Hepatocyte (in vitro differentiated cells): Measurements from ENCODE around the gene INSL3. TPM values are rescaled to one million over a fixed set of nuclear protein-coding genes. Genes with fewer than 3 reads are reported as not detected.

Source experiments
- DNase-seq: peaks from one replicate; pipeline ENCODE4 v3.0.0-alpha.2; 2016; ENCODE audit warnings: low spot score
- H2AFZ ChIP-seq: fragments of 200-600 bp; sonication (generic); 2 replicates; pipeline ENCODE4 v1.6.0; 2016; ENCODE audit warnings: antibody characterized with exemption, mild to moderate bottlenecking
- H3K27ac ChIP-seq: fragments of 200-600 bp; sonication (generic); 2 replicates; pipeline ENCODE4 v1.5.1; 2016; ENCODE audit warnings: mild to moderate bottlenecking
- H3K27me3 ChIP-seq: fragments of 200-600 bp; sonication (generic); 2 replicates; pipeline ENCODE4 v1.6.1; 2016
- H3K36me3 ChIP-seq: fragments of 200-600 bp; sonication (generic); replicated peaks from 2 replicates; pipeline ENCODE4 v1.5.1; 2016; ENCODE audit warnings: low read depth; ENCODE audit not compliant: insufficient read depth
- H3K4me1 ChIP-seq: fragments of 200-600 bp; sonication (generic); 2 replicates; pipeline ENCODE4 v1.5.1; 2016; ENCODE audit warnings: mild to moderate bottlenecking, moderate library complexity; ENCODE audit not compliant: insufficient read depth
- H3K4me2 ChIP-seq: fragments of 200-600 bp; sonication (generic); 2 replicates; pipeline ENCODE4 v1.6.0; 2016
- H3K4me3 ChIP-seq: fragments of 200-600 bp; sonication (generic); 2 replicates; pipeline ENCODE4 v1.5.1; 2016; ENCODE audit warnings: mild to moderate bottlenecking
- H3K79me2 ChIP-seq: fragments of 200-600 bp; sonication (generic); 2 replicates; pipeline ENCODE4 v1.6.0; 2017; ENCODE audit warnings: mild to moderate bottlenecking
- H3K9me2 ChIP-seq: fragments of 200-600 bp; sonication (generic); replicated peaks from 2 replicates; pipeline ENCODE4 v1.6.0; 2017; ENCODE audit warnings: mild to moderate bottlenecking; ENCODE audit not compliant: insufficient read depth
- H3K9me3 ChIP-seq: fragments of 200-600 bp; sonication (generic); 2 replicates; pipeline ENCODE4 v1.5.1; 2016; ENCODE audit warnings: low read depth, mild to moderate bottlenecking
- H4K20me1 ChIP-seq: fragments of 200-600 bp; sonication (generic); 2 replicates; pipeline ENCODE4 v1.6.0; 2016; ENCODE audit warnings: mild to moderate bottlenecking; ENCODE audit not compliant: insufficient read depth, poor library complexity, severe bottlenecking
- CTCF ChIP-seq: fragments of 200-600 bp; sonication (generic); IDR thresholded peaks from 2 replicates; pipeline ENCODE4 v1.5.1; 2016; ENCODE audit warnings: antibody characterized with exemption, mild to moderate bottlenecking; ENCODE audit not compliant: poor library complexity
- EZH2 ChIP-seq: fragments of 200-600 bp; sonication (generic); IDR thresholded peaks from 2 replicates; pipeline ENCODE4 v1.6.1; 2016; ENCODE audit warnings: antibody characterized with exemption, mild to moderate bottlenecking, borderline replicate concordance
- EZH2phosphoT487 ChIP-seq: fragments of 200-600 bp; sonication (generic); IDR thresholded peaks from one replicate; pipeline ENCODE4 v1.6.1; 2018; ENCODE audit warnings: antibody characterized with exemption, mild to moderate bottlenecking, low read depth, moderate library complexity; ENCODE audit not compliant: unreplicated experiment, severe bottlenecking
- WGBS: methylation state at CpG from one replicate; pipeline ENCODE4 v1.1.6; 2016; ENCODE audit warnings: low lambda C conversion rate; ENCODE audit errors: missing lambda C conversion rate; 5-methylcytosine and 5-hydroxymethylcytosine counted together
- polyA plus RNA-seq: library from polyadenylated mRNA; unstranded; fragments of >200 nt; fragmentation: Nextera tagmentation; extraction: Ambion mirVana; gene quantifications from 2 replicates; pipeline ENCODE4 v1.2.1, GENCODE V29; 2016
- total RNA-seq: library from RNA; depleted of rRNA; stranded (reverse); fragments of >200 nt; gene quantifications from 2 replicates; pipeline ENCODE4 v1.2.3, GENCODE V29; 2014

The INSL3 gene
- total and polyA plus RNA-seq, 2 experiments from 2014 or later: 0.21 TPM; not detected in 1

- H2AFZ ChIP-seq: no peak overlapping the region
- no peaks in the 10 kb centered on the region for H3K79me2 ChIP-seq
- H3K36me3 ChIP-seq: no peaks in the 10 kb centered on the region
- H3K27ac ChIP-seq: no peak overlapping the region
- H3K4me2 ChIP-seq: no peak overlapping the region
- no peak for DNase-seq
- H3K27me3 ChIP-seq: peaks cover 21% of the 10 kb centered on the region
- 88% methylated on average over 6 of the region's 6 CpGs for WGBS
- TF ChIP-seq EZH2phosphoT487 (no peak), EZH2 (no peak), CTCF (no peak)
- no peaks in the 10 kb centered on the region for H3K9me3 ChIP-seq
- H3K4me1 ChIP-seq: peaks cover 5% of the 10 kb centered on the region
- no peaks in the 10 kb centered on the region for H3K9me2 ChIP-seq
- H4K20me1 ChIP-seq: no peaks in the 10 kb centered on the region
- H3K4me3 ChIP-seq: no peak overlapping the region
Measured at GRCh38 chr19:17840019-17840418, 18.7 kb upstream of the INSL3 start.

- Histone ChIP-seq H3K27ac (no peak overlapping the region), H3K9me3 (no peaks in the 10 kb centered on the region), H3K79me2 (no peaks in the 10 kb centered on the region), H3K4me1 (peaks cover 5% of the 10 kb centered on the region), H3K4me3 (no peak overlapping the region), H4K20me1 (no peaks in the 10 kb centered on the region), H3K9me2 (no peaks in the 10 kb centered on the region), H3K4me2 (no peak overlapping the region), H3K27me3 (peaks cover 21% of the 10 kb centered on the region), H3K36me3 (no peaks in the 10 kb centered on the region), H2AFZ (no peak overlapping the region)
- no peak for TF ChIP-seq CTCF
- no peak for TF ChIP-seq EZH2
- no peak for TF ChIP-seq EZH2phosphoT487
- 94% methylated on average over 7 of the region's 7 CpGs for WGBS
- no peak for DNase-seq
Measured at GRCh38 chr19:17837972-17838371, 16.7 kb upstream of the INSL3 start.

GRCh38 chr19:17836530-17836929, 15.2 kb upstream of the INSL3 start:
- TF ChIP-seq EZH2: no peak
- no peak for TF ChIP-seq EZH2phosphoT487
- TF ChIP-seq CTCF: no peak
- Histone ChIP-seq H4K20me1 (no peaks in the 10 kb centered on the region), H3K4me2 (no peak overlapping the region), H3K36me3 (no peaks in the 10 kb centered on the region), H3K79me2 (no peaks in the 10 kb centered on the region), H3K9me3 (no peaks in the 10 kb centered on the region), H3K27ac (no peak overlapping the region), H3K4me3 (no peak overlapping the region), H3K9me2 (no peaks in the 10 kb centered on the region), H2AFZ (no peak overlapping the region), H3K27me3 (peaks cover 30% of the 10 kb centered on the region), H3K4me1 (peaks cover 4% of the 10 kb centered on the region)
- WGBS: 60% methylated on average over 4 of the region's 4 CpGs
- DNase-seq: no peak
